GM21381 (cell line): ENCODE results near the gene FGFR3.

ENCODE experiments used
- ATAC-seq: cut with Tn5 transposase; IDR thresholded peaks from one replicate; pipeline ENCODE4 v1.9.1; 2021; ENCODE audit warnings: mild to moderate bottlenecking, moderate library complexity; ENCODE audit not compliant: unreplicated experiment

FGFR3 gene

DNA sequence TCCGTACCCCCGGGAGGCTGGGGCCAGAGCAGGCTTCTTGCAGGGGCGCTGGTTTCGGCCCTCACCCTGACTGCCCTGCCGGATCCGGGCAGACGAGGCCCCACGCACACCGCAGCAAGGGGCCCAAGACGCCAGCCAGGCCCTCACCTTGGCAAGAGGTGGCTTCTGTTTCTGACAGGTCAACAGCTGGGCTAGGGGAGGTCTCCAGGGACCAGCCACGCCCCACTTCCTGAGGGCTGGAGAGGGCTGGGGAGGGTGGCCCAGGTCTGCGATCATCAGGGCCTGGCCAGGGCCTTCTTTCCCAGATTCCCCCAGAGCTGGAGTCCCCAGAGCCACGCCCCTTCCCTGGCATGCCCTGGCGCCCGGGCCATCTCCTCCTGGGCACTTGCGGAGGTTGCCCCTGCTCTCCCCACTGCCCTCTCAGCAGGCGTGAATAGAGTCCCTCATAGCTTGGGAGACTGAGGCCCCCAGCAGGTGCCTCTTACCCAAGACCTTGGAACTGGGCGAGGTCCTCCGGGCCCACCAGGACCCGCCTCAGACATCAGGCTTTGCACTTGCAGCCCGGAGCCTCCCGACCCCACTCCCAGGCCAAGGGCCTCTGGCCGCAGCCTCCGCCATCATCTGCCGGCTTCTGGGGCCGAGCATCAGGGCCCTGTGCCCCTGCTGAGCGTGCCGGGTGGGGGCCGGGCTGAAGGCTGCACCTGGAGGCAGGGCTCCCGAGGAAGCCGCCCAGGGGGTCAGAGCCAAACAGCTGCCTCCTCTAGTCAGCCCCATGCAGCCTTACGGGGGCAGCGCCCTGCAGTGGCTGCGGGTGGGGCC is 6.3 kb upstream of the FGFR3 start:
- ATAC-seq = no peak

- ATAC-seq = no peak
Observed at GRCh38 chr4:1787411-1788077, 5.5 kb upstream of the FGFR3 start.

GRCh38 chr4:1788254-1788973 is 4.7 kb upstream of the FGFR3 start:
- ATAC-seq = no peak

GRCh38 chr4:1789552-1789951 is 3.5 kb upstream of the FGFR3 start:
- no peak for ATAC-seq

DNA sequence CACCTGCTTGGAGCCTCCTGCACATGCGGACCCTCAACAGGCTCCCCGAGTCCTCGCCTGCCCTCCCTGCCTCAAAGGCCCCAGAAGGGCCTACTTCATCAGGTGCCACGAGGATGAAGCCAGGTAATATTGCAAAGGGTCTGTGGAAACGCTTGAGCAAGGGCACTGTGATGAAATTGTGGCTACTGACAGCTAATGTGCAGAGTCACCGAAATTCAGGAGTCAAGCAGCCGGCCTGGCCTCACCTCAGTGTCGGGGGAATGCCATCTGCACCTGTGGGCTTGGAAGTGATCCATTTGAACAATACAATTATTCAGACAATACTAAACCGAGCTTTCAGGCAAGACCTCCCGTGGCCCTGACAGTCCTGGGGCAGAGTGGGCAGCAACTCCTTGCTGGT is 3.1 kb upstream of the FGFR3 start:
- ATAC-seq = no peak

DNA sequence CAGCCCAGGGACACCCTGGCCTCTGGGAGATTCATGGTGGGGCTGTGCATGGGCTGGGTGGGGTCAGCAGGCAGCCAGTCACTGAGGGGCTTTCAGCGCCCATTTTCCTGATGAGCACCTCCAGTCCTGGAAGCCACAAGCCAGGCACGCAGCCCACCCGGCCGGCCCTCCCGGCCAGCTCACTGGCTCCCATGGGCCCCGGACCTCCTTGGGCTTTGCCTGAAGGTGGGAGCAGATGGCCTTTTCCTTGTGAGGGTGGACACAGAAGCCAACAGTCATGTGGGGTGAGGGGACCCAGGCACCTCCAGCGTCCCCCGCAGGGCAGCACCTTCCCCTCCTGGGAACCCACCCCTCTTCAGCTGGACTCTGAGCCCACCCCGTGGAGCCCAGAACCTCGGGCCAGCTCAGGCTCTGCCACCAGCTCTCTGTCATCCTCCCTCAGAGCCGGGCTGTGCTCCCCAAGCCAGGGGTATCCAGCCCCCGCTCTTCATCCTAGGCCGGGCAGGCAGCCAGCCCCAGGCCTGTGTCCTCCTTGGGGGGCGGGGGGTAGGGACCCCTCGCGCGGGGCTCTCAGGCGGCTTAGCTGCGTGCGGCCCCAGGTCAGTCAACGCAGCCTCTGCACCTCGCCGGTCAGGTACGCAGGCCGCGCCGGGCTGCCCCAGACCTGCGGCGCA is 798 bp upstream of the FGFR3 start:
- no peak for ATAC-seq

DNA sequence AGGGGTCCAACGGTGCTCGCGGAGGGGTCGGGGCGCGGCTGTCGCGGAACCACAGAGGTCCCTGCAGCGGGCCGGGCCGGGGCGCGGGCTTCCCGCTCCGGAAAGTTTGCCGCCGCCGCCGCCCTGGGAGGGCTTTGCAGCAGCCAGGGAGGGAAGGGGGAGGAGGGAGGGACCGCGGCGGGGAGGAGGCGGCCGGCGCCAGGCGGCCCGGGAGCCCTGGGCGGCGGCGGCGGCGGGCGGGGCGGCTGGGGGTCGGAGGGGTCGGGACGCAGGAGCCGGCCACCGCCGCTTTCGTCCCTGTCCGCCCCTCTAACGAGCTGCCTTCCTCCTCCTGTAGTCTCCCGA is 375 bp downstream of the FGFR3 start:
- no peak for ATAC-seq

- no peak for ATAC-seq
Observed at GRCh38 chr4:1793940-1794808, 1.1 kb downstream of the FGFR3 start.

DNA sequence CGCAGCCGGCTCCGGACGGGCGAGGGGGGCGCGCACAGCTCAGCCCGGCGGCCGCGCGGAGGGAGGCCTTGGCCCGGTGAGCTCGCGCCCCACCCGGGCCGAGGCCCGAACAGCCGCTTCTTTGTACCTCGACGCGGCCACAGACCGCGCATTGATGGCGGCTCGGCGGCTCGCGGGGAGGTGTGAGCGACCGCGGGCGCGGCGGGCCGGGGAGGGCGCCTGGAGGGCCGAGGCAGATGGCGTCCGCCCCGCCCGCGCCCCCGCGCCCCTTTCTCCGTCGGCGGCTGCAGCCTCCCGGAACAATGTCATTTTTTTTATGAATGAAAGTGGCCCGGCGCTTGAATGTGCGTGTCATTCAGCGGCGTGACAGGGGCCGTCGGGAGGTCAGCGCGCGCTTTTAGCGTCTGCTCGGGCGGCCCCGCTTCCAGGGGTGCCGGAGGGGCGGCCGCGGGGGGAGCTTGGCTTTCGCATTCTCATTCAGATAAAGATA is 1.8 kb downstream of the FGFR3 start:
- ATAC-seq = no peak

GRCh38 chr4:1795299-1796195 is 2.5 kb downstream of the FGFR3 start:
- no peak for ATAC-seq

DNA sequence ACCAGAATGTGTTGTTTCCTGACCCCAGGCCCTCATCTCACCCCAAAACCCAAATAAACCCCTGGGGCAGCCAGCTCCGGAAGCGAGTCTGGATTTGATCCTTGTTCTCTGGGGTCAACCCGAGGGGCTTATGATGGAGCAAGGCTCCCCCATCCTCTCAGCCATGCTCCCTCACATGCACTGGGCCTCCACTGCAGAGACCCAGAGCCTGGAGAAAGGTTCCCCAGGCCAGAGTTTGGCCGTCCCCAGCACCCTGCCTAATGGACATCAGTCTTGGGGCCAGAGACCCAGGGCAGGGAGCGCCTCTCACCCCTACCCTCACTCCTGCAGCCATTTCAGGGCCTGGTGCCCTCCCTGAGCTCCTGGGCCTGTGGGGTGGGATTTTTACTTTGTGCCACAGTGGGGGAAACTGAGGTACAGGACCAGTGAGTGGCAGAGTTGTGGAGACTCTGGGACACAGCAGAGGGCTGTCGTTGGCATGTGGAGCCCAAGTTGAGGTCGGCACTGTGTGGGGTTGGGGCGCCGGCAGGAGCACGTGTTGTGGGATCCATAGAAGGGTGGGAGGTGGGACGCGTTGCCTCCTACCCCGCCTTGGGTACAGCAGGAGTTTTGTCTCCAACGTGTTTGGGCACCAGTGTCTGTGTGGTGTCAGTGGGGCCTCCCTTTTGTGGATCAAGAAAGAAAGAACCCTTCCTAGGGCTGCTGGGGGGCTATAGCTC is 3.6 kb downstream of the FGFR3 start:
- ATAC-seq = no peak

GRCh38 chr4:1797298-1797860 is 4.3 kb downstream of the FGFR3 start:
- no peak for ATAC-seq

GRCh38 chr4:1797861-1798579 is 4.9 kb downstream of the FGFR3 start:
- no peak for ATAC-seq

- no peak for ATAC-seq
Observed at GRCh38 chr4:1798580-1799386, 5.7 kb downstream of the FGFR3 start.

- no peak for ATAC-seq
Observed at GRCh38 chr4:1799387-1800375, 6.6 kb downstream of the FGFR3 start.

- ATAC-seq = no peak
Observed at GRCh38 chr4:1800805-1801204, 7.7 kb downstream of the FGFR3 start.
